ENCODE data around the gene SLC9B2.
A peak's percentile ranks its signal among the peaks of the same experiment; 100 is the strongest.

The SLC9B2 gene

GRCh38 chr4:103036169-103036568 is 40.4 kb downstream of the SLC9B2 start:
- no peak overlapping the region for H3K4me3 ChIP-seq (ENCODE audit: low read depth, low read length)

DNA sequence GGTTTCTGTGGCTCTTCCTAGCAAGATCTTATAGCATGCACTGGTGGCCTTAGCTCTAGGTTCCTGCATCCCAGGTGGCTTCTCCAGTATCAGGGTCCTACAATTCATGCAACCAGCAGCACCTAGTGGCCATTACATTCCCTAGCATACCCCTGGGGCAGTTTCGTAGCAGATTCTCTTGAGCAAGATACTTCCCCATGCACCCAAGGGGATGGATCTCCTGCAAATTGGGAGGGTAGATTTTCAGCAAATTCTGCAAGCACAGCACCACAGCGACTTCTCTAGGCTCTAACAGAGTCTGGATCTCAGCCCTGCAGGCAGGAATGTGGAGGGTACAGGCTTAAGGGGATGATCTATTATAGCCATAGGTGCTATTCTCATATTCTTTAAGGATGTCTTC is 44.0 kb downstream of the SLC9B2 start:
- DNase-seq (ENCODE audit: low read depth), result peak; percentile 75
- TF ChIP-seq, protein P1, sequence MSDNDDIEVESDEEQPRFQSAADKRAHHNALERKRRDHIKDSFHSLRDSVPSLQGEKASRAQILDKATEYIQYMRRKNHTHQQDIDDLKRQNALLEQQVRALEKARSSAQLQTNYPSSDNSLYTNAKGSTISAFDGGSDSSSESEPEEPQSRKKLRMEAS (IDR thresholded peaks at IDR 0.05; ENCODE audit: low read depth, low read length), result no peak
- TF ChIP-seq MYC (IDR thresholded peaks at IDR 0.05; ENCODE audit: low read depth, low read length), result no peak
- TF ChIP-seq POLR2A (IDR thresholded peaks at IDR 0.05; ENCODE audit: extremely low read depth, insufficient read length), result no peak
- TF ChIP-seq, protein P2, sequence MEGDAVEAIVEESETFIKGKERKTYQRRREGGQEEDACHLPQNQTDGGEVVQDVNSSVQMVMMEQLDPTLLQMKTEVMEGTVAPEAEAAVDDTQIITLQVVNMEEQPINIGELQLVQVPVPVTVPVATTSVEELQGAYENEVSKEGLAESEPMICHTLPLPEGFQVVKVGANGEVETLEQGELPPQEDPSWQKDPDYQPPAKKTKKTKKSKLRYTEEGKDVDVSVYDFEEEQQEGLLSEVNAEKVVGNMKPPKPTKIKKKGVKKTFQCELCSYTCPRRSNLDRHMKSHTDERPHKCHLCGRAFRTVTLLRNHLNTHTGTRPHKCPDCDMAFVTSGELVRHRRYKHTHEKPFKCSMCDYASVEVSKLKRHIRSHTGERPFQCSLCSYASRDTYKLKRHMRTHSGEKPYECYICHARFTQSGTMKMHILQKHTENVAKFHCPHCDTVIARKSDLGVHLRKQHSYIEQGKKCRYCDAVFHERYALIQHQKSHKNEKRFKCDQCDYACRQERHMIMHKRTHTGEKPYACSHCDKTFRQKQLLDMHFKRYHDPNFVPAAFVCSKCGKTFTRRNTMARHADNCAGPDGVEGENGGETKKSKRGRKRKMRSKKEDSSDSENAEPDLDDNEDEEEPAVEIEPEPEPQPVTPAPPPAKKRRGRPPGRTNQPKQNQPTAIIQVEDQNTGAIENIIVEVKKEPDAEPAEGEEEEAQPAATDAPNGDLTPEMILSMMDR (IDR thresholded peaks at IDR 0.05; ENCODE audit: low read depth, low read length), result peak; percentile 68
- H3K4me3 ChIP-seq (ENCODE audit: low read depth, low read length), result no peak overlapping the region

More at GRCh38 chr4:103036169-103036568, 40.4 kb downstream of the SLC9B2 start:
- TF ChIP-seq MYC (IDR thresholded peaks at IDR 0.05; ENCODE audit: low read depth, low read length), result no peak
- TF ChIP-seq, protein P1 (IDR thresholded peaks at IDR 0.05; ENCODE audit: low read depth, low read length), result no peak
- TF ChIP-seq POLR2A (IDR thresholded peaks at IDR 0.05; ENCODE audit: extremely low read depth, insufficient read length), result no peak
- TF ChIP-seq, protein P2 (IDR thresholded peaks at IDR 0.05; ENCODE audit: low read depth, low read length), result no peak
- no peak for DNase-seq (ENCODE audit: low read depth)

- H3K4me3 ChIP-seq (ENCODE audit: low read depth, low read length), result no peak overlapping the region
- DNase-seq (ENCODE audit: low read depth), result no peak
- TF ChIP-seq POLR2A (IDR thresholded peaks at IDR 0.05; ENCODE audit: extremely low read depth, insufficient read length) (no peak), MYC (IDR thresholded peaks at IDR 0.05; ENCODE audit: low read depth, low read length) (no peak)
- TF ChIP-seq, protein P2 (IDR thresholded peaks at IDR 0.05; ENCODE audit: low read depth, low read length), result no peak
Measured at GRCh38 chr4:103030791-103031190, 45.8 kb downstream of the SLC9B2 start.

- no peak for DNase-seq (ENCODE audit: low read depth)
- TF ChIP-seq MYC (IDR thresholded peaks at IDR 0.05; ENCODE audit: low read depth, low read length), result no peak
- TF ChIP-seq POLR2A (IDR thresholded peaks at IDR 0.05; ENCODE audit: extremely low read depth, insufficient read length), result no peak
- TF ChIP-seq, protein P2 (IDR thresholded peaks at IDR 0.05; ENCODE audit: low read depth, low read length), result no peak
- TF ChIP-seq, protein P1 (IDR thresholded peaks at IDR 0.05; ENCODE audit: low read depth, low read length), result no peak
- H3K4me3 ChIP-seq (ENCODE audit: low read depth, low read length), result no peak overlapping the region
Measured at GRCh38 chr4:103029300-103029699, 47.3 kb downstream of the SLC9B2 start.

DNA sequence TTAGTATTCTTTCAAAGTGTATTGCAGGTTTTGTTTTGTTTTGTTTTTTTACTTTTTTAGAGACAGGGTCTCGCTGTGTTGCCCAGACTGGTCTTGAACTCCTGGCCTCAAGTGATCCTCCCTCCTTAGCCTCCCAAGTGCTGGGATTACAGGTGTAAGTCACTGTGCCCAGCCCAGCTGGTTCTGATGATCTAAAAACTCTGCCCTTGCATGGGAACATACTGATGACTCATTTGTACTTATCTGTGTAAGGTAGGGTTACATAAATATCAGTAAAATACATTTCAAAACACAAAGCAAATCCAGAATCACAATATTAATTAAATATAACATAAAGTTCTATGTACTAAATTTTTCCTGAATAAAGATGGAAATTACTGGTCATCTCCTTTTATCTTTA is 49.7 kb downstream of the SLC9B2 start:
- TF ChIP-seq, protein P1 (IDR thresholded peaks at IDR 0.05; ENCODE audit: low read depth, low read length), result no peak
- TF ChIP-seq POLR2A (IDR thresholded peaks at IDR 0.05; ENCODE audit: extremely low read depth, insufficient read length) (no peak), MYC (IDR thresholded peaks at IDR 0.05; ENCODE audit: low read depth, low read length) (no peak)
- TF ChIP-seq, protein P2 (IDR thresholded peaks at IDR 0.05; ENCODE audit: low read depth, low read length), result no peak
- no peak overlapping the region for H3K4me3 ChIP-seq (ENCODE audit: low read depth, low read length)
- DNase-seq (ENCODE audit: low read depth), result no peak

DNA sequence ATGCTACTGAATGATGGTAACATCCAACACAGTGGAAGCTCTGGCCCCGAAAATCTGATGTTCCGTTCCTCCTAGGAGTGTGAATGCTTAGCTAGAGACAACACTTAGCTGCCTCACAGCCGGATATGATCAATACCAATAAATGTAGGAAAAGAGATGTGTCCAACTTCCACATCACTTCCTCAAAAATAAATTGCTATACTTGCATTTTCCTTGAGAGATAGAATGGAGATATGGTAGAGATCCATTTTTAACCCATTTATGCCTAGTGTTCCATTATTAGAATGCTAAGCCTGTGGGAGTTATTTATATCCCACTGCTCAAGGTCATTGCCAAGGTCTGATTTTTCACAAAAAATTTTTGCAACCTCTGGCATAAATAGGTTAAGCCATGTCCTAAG is 51.6 kb downstream of the SLC9B2 start:
- no peak for DNase-seq (ENCODE audit: low read depth)
- TF ChIP-seq, protein P1 (IDR thresholded peaks at IDR 0.05; ENCODE audit: low read depth, low read length), result no peak
- TF ChIP-seq MYC (IDR thresholded peaks at IDR 0.05; ENCODE audit: low read depth, low read length), result no peak
- TF ChIP-seq, protein P2 (IDR thresholded peaks at IDR 0.05; ENCODE audit: low read depth, low read length), result no peak
- no peak for TF ChIP-seq POLR2A (IDR thresholded peaks at IDR 0.05; ENCODE audit: extremely low read depth, insufficient read length)
- no peak overlapping the region for H3K4me3 ChIP-seq (ENCODE audit: low read depth, low read length)
